Middle frontal gyrus (tissue), 1 donor: Measurements from ENCODE around the gene VDR.
"Not testable (repeated sequence)": the region's sequence is repeated elsewhere in the genome, so short reads cannot be mapped to it uniquely, and the experiment has no call there.

Experiments used
- DNase-seq: peaks from one replicate; pipeline ENCODE4 v3.0.0-alpha.2; 2015; ENCODE audit warnings: low spot score; ENCODE audit errors: extremely low spot score

The VDR gene

GRCh38 chr12:47849261-47849660, 55.5 kb downstream of the VDR start:
- no peak for DNase-seq

GRCh38 chr12:47848853-47849252, 55.9 kb downstream of the VDR start:
- DNase-seq = no peak

- DNase-seq = no peak
These were observed 58.3 kb downstream of the VDR start for GRCh38 chr12:47846294-47846996.

- no peak for DNase-seq
These were observed 59.7 kb downstream of the VDR start for GRCh38 chr12:47845081-47845480.

- no peak for DNase-seq
These were observed 60.4 kb downstream of the VDR start for GRCh38 chr12:47844264-47845019.

- DNase-seq = no peak
These were observed 61.4 kb downstream of the VDR start for GRCh38 chr12:47843226-47843980.

GRCh38 chr12:47842543-47842942, 62.3 kb downstream of the VDR start:
- not testable (repeated sequence) for DNase-seq

- DNase-seq = no peak
These were observed 62.9 kb downstream of the VDR start for GRCh38 chr12:47841910-47842309.

- no peak for DNase-seq
These were observed 63.3 kb downstream of the VDR start for GRCh38 chr12:47841501-47841900.

GRCh38 chr12:47840571-47840970, 64.2 kb downstream of the VDR start:
- DNase-seq = no peak

- DNase-seq = no peak
These were observed 65.4 kb downstream of the VDR start for GRCh38 chr12:47839214-47839876.

- no peak for DNase-seq
These were observed 66.4 kb downstream of the VDR start for GRCh38 chr12:47838286-47838931.

GRCh38 chr12:47837190-47838171, 67.3 kb downstream of the VDR start:
- no peak for DNase-seq

- DNase-seq = no peak
These were observed 69.0 kb downstream of the VDR start for GRCh38 chr12:47835831-47836155.

- no peak for DNase-seq
These were observed 69.6 kb downstream of the VDR start for GRCh38 chr12:47835006-47835830.

- no peak for DNase-seq
These were observed 70.4 kb downstream of the VDR start for GRCh38 chr12:47834199-47834903.

GRCh38 chr12:47833591-47834012, 71.2 kb downstream of the VDR start:
- no peak for DNase-seq

- no peak for DNase-seq
These were observed 72.4 kb downstream of the VDR start for GRCh38 chr12:47832263-47832933.
